ENCODE data around the gene LMAN1L.

DNA sequence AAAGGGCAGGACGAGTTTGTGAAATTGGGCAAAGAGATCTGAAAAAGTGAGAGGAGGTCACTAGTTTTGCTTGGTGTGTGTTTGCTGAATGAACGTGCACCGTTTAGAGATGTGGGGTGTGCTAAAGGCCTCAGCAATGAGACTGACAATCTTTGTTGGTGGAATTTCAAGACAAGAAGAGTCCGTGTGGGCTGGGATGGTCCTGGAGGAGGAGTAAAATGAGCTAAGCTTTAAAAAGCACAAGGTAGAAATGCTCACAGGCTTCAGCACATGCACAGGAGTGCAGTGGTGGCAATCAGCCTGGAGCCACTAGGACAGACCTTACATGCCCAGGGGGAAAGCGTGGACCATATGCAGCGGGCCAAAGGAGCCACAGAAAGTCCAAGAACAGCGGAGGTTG lies 12.3 kb downstream of the LMAN1L start:
- no peak for TF ChIP-seq POLR2AphosphoS5 (IDR thresholded peaks at IDR 0.05)
- TF ChIP-seq, protein P1, sequence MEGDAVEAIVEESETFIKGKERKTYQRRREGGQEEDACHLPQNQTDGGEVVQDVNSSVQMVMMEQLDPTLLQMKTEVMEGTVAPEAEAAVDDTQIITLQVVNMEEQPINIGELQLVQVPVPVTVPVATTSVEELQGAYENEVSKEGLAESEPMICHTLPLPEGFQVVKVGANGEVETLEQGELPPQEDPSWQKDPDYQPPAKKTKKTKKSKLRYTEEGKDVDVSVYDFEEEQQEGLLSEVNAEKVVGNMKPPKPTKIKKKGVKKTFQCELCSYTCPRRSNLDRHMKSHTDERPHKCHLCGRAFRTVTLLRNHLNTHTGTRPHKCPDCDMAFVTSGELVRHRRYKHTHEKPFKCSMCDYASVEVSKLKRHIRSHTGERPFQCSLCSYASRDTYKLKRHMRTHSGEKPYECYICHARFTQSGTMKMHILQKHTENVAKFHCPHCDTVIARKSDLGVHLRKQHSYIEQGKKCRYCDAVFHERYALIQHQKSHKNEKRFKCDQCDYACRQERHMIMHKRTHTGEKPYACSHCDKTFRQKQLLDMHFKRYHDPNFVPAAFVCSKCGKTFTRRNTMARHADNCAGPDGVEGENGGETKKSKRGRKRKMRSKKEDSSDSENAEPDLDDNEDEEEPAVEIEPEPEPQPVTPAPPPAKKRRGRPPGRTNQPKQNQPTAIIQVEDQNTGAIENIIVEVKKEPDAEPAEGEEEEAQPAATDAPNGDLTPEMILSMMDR (IDR thresholded peaks at IDR 0.05; ENCODE audit: poor library complexity, severe bottlenecking): no peak

All from neural cell (in vitro differentiated cells).